HG03175 (cell line): ENCODE results near the gene PPARG.
"Not testable (repeated sequence)": the region's sequence is repeated elsewhere in the genome, so short reads cannot be mapped to it uniquely, and the experiment has no call there.

ENCODE experiments used
- ATAC-seq: cut with Tn5 transposase; IDR thresholded peaks from one replicate; pipeline ENCODE4 v1.9.1; 2021; ENCODE audit warnings: mild to moderate bottlenecking, moderate library complexity; ENCODE audit not compliant: unreplicated experiment

Gene PPARG

GRCh38 chr3:12439161-12439940, 150.5 kb downstream of the PPARG start:
- ATAC-seq, result no peak

DNA sequence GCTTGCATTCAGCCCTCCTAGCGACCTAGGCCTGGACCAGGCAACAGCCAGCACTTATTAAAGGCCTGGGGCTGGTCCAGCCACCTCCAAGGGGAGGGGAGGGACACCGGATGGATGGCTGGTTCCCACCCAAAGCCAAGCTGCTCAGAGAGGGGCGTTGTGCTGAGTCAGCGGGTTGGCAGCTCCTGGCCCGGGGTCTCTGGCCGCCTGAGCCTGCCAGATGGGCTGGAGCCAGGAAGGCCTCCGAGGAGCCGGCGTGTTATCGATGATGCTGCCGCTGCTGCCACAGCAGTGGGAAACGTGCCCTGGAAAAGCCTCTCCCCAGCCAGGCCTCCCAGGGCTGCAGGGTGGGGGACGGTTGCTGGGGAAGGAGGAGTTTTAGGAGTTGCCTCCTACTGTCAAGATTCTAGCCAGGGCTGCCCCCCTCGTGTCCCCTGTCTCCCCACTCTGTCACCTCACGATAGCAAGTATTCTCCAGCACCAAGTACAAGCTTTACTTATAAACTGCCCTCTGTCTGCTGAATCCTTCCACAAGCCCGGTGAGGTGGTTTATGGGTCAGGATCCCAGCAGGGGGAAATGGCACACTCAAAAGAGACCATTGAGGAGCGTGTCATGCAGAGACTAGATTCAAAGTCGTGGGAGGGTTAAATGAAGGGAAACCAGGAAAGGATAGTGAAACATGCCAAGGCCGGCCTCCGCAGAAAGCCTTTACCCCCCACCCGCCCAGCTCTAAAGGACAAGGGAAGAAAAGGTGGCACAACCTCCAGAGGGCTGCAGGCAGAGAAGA, 152.3 kb downstream of the PPARG start:
- ATAC-seq, result no peak

- no peak for ATAC-seq
Observed at GRCh38 chr3:12442654-12443501, 154.0 kb downstream of the PPARG start.

GRCh38 chr3:12443781-12444522, 155.1 kb downstream of the PPARG start:
- ATAC-seq, result no peak

DNA sequence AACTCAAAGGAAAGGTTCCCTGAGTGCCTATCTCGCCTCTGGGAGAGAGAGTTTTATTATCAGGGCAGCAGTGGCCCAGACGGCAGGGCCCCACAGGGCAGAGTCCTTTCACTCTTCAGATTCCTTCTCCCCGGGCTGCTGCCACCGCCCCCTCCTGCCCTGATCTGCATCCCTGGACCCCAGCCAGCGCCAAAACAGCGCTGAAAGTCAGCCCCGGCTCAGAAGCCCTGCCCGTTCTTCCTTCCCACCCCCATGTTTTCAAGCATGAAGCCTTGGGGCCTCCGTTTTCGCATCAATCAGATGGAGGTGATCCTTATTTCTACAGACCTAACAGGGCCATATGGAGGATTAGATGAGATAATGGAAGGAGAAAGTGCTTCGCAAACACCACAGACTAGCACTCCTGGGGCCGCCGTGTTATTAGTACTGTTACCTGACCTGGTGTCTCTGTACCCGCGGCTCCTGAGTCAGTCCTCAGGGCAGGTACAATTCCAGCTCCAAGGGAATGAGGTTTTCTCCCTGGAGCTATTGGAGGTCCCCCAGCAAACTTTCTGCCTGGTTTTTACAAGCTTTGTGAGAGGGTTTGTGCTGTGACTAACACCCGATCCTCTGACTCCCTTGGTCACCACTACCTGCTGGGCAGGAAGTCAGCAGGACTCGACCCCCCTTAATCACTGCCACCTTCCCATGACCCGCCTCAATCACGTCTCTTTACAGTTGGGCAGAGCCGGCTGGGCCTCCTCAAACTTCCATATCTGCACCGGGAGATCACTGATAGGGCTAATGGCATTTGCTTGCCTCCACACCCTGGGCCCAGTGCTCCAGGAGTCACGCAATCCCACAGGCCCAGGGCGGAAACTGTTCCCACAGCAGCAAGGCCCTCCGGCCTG, 156.0 kb downstream of the PPARG start:
- no peak for ATAC-seq

GRCh38 chr3:12445523-12446240, 156.8 kb downstream of the PPARG start:
- ATAC-seq, result no peak

DNA sequence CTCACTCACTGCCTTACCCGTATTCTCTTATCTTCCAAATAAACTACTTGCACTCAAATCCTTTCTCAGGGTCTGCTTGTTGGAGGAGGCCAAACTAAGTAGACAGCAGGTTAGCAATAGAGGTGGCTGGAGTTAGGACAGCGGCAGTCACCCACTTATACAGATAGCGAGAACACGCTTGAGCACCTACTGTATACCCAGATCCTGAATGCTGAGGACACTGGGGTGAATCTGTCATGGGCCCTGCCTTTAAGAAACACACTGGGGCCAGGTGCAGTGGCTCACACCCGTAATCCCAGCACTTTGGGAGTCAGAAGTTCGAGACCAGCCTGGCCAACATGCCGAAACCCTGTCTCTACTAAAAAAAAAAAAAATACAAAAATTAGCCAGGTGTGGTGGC, 157.4 kb downstream of the PPARG start:
- no peak for ATAC-seq

- no peak for ATAC-seq
Observed at GRCh38 chr3:12447075-12447474, 158.2 kb downstream of the PPARG start.

DNA sequence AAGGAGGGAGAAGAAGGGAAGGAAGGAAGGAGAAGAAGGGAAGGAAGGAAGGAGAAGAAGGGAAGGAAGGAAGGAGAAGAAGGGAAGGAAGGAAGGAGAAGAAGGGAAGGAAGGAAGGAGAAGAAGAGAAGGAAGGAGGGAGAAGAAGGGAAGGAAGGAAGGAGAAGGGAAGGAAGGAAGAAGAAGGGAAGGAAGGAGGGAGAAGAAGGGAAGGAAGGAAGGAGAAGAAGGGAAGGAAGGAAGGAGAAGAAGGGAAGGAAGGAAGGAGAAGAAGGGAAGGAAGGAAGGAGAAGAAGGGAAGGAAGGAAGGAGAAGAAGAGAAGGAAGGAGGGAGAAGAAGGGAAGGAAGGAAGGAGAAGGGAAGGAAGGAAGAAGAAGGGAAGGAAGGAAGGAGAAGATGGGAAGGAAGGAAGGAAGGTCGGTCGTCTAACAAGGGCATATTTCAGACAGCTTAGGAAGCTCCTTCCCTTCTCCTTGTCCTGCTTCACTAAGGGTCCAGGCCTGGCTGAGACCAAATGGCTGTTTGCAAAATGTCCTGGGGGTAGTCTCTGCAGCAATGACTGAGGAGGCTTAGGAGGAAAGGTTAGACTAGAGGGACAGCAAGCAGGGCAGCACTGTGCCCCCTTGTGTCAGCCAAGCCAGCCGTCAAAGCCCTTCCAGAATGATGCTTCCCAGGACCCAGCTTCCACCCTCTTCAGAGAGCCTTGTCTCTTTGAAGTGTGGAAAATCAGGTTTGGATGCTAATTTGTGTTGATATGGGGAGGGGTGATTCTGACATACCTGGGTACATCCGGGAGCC, 159.7 kb downstream of the PPARG start:
- ATAC-seq, result not testable (repeated sequence)

DNA sequence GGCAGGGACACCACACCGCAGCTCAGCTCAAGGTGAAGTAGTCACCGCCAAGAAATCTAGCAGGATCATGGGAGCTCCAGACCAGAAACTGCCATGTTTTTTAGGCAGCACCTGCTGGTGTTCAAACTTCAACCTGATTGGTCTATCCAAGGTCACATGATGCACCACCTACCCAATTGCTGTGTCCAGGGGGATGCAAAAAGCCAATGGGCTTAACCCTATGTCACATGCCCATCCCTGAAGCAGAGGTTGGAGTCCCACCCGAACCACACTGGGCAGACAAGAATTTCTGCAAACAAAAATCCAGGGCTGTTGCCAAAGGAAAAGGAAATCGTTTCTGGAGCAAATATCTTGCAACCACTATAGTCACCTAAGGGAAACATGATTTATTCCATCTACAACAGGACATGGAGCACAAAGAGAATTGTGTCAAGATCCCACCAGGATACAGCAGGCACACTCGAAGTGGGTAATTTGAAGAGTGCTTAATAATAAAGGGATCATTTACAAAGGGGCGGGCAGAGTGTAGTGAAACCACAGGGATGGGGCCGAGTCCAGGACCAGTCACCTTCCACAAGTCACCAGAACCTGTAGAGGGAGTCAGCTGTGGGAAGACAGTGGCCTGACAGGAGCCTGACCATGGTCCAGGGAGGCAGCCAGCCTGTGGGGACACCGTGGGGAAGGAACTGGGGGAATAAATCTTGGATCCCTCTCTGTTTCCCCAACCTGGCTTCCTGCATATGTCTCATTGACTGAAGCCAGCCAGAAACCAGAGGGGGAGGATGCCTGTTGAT, 161.2 kb downstream of the PPARG start:
- no peak for ATAC-seq

- ATAC-seq, result no peak
Observed at GRCh38 chr3:12451481-12451880, 162.6 kb downstream of the PPARG start.

DNA sequence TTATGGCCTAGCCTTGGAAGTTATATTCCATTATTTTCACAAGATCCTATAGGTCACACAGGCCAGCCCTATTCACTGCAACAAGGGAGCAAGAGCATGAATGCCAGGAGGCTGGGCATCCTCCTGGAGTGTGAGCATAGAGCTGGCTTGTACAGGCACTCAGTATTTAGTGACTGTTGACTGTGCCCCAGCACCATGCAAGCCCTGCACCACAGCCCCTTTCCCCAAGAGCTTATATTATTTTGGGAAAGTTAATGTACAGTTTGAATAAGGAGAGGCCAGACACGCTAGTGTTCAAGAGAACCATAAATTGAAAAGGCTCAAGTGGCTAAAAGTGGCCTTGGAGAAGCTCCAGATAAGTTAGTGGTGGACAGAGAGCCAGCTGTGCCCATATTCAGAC, 163.1 kb downstream of the PPARG start:
- ATAC-seq, result no peak

- no peak for ATAC-seq
Observed at GRCh38 chr3:12452361-12453330, 163.8 kb downstream of the PPARG start.

DNA sequence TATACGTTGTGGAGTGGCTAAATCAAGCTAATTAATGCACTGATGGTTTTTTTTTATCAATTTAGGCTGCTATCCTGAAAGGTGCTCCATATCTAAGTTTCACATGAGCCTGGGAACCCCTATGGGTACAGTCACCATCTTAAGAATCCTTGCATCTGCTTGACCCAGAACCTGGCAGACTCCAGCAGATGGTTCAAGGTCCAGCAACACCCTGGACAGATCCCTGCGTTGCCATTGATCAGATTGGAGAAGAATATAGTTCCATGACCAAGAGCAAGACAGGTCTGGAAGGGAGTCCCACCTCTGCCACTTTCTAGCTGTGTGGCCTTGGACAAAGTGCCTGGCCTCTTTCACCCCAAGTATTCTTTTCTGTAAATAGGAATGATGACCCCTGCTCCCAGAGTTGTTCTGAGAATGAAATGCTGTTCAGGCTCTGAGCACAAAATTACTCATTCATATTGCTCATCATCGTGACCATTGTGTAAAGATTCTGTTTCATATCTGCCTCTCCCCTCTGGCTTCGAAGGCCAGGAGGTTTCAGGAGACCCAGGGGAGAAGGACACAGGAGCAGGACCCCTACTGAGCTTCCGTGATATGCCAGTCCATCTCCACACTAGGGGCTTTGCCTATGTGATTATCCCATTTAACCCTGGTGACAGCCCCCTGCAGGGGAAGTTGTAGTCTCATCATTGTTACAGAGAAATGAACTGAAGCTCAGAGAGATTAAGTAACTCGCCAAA, 165.4 kb downstream of the PPARG start:
- no peak for ATAC-seq

- no peak for ATAC-seq
Observed at GRCh38 chr3:12454816-12455121, 165.9 kb downstream of the PPARG start.

- no peak for ATAC-seq
Observed at GRCh38 chr3:12455740-12456139, 166.9 kb downstream of the PPARG start.
